Transverse colon (tissue), 4 donors: ENCODE results near the gene HSD17B11. TPM values are rescaled to one million over a fixed set of nuclear protein-coding genes. Genes with fewer than 3 reads are reported as not detected.
"Not testable (repeated sequence)": the region's sequence is repeated elsewhere in the genome, so short reads cannot be mapped to it uniquely, and the experiment has no call there.

ENCODE experiments used
- DNase-seq: peaks from one replicate; pipeline ENCODE4 v3.0.0-alpha.2; 2019
- H3K27ac ChIP-seq, 4 donors: fragments of 200-600 bp; sonication (generic); 2 replicates each; pipeline ENCODE4 v1.5.1; 2016 to 2018; ENCODE audit warnings: inconsistent platforms in 4 of 4
- H3K27me3 ChIP-seq: fragments of 200-600 bp; sonication (generic); 2 replicates; pipeline ENCODE4 v1.5.1; 2017; ENCODE audit warnings: inconsistent platforms
- H3K36me3 ChIP-seq, 4 donors: fragments of 200-600 bp; sonication (generic); 2 replicates each; pipeline ENCODE4 v1.5.1; 2017 to 2019; ENCODE audit warnings: inconsistent platforms in 4 of 4
- H3K4me1 ChIP-seq, 4 donors: fragments of 200-600 bp; sonication (generic); 2 replicates each; pipeline ENCODE4 v1.5.1; 2017 to 2020; ENCODE audit warnings: inconsistent platforms in 4 of 4
- H3K4me3 ChIP-seq, 4 donors: fragments of 200-600 bp; sonication (generic); 1 replicate in 1 of 4; 2 replicates in 3 of 4; pipeline versions ENCODE4 v1.5.1 to v1.6.1; 2017 to 2019; ENCODE audit warnings: inconsistent platforms in 4 of 4
- H3K9me3 ChIP-seq, 2 donors: fragments of 200-600 bp; sonication (generic); 2 replicates each; pipeline ENCODE4 v1.5.1; 2017 to 2019; ENCODE audit warnings: inconsistent platforms in 2 of 2
- CTCF ChIP-seq, 5 experiments: fragments of 200-600 bp in 3 of 5; fragments of 450-650 bp in 2 of 5; sonication (generic) in 3 of 5; IDR thresholded peaks; 1 replicate in 2 of 5; 2 replicates in 3 of 5; pipeline ENCODE4 v1.5.1; 2016 to 2017; ENCODE audit warnings: antibody characterized with exemption in 5 of 5, inconsistent platforms in 3 of 5, mild to moderate bottlenecking in 2 of 5, moderate library complexity in 1 of 5
- EP300 ChIP-seq: sonication (generic); formaldehyde crosslinking; IDR thresholded peaks from one replicate; pipeline ENCODE4 v1.6.1; 2017; ENCODE audit warnings: antibody characterized with exemption, low read depth
- POLR2A ChIP-seq: fragments of 450-650 bp; IDR thresholded peaks from one replicate; pipeline ENCODE4 v1.6.1; 2016; ENCODE audit warnings: antibody characterized with exemption, mild to moderate bottlenecking, moderate library complexity
- POLR2AphosphoS5 ChIP-seq, 3 donors: sonication (generic); formaldehyde crosslinking; IDR thresholded peaks; one replicate each; pipeline ENCODE4 v1.6.1; 2016; ENCODE audit warnings: antibody characterized with exemption in 3 of 3
- WGBS, 2 donors: methylation state at CpG; one replicate each; pipeline ENCODE4 v1.1.5; 2018; ENCODE audit warnings: low coverage in 1 of 2; 5-methylcytosine and 5-hydroxymethylcytosine counted together
- in situ Hi-C, 4 donors: fragments of 200-750 bp; cut with MboI; loops; one replicate each; pipeline versions ENCODE4 v1.15.0 to v1.15.1; 2017; ENCODE audit warnings: low sequenced_read_pairs in 3 of 4, low pct_ligation_motif_present in 1 of 4, low pct_unique_long_range_greater_than_20kb in 1 of 4
- intact Hi-C: fragments of 100-400 bp; cut with DNase I; formaldehyde crosslinking; loops from one replicate; pipeline ENCODE4 v1.15.1; 2023; ENCODE audit warnings: low total_unique reads
- total RNA-seq, 4 donors: library from RNA; depleted of rRNA; stranded (reverse); fragments of >200 nt; gene quantifications; one replicate each; pipeline ENCODE4 v1.1.0, GENCODE V29; 2016

Gene HSD17B11
- total RNA-seq, 4 donors from 2014 or later = 189 to 348 (median 271) TPM

- Histone ChIP-seq H3K27me3 (no peaks in the 10 kb centered on the region), H3K27ac (peak overlapping the region; percentile 14 to 66 (median 52)), H3K4me1 (peaks cover 10 to 62% (median 29%) of the 10 kb centered on the region in 4 donors), H3K9me3 (no peaks in the 10 kb centered on the region), H3K4me3 (no peak overlapping the region), H3K36me3 (no peaks in the 10 kb centered on the region)
- TF ChIP-seq EP300 (no peak), POLR2AphosphoS5 (IDR thresholded peaks at IDR 0.05) (peak in 1 of 3 donors; percentile 5)
- intact Hi-C loops (no loop called here), in situ Hi-C loops (no loop called here)
- WGBS, 2 donors = 18 to 32% methylated on average over 4 to 5 of the region's 5 CpGs
- DNase-seq = no peak
Observed at GRCh38 chr4:87419578-87420249, 28.7 kb upstream of the HSD17B11 start.

GRCh38 chr4:87418410-87418809 lies 27.4 kb upstream of the HSD17B11 start:
- intact Hi-C loops, H3K9me3 ChIP-seq, H3K27ac ChIP-seq, in situ Hi-C loops, H3K4me3 ChIP-seq, H3K36me3 ChIP-seq, H3K27me3 ChIP-seq, DNase-seq: not testable (repeated sequence)
- 96 to 100% methylated on average over 1 to 4 of the region's 4 CpGs for WGBS, 2 donors
- peaks cover 9 to 49% (median 22%) of the 10 kb centered on the region in 4 donors for H3K4me1 ChIP-seq

GRCh38 chr4:87416965-87417364 lies 26.0 kb upstream of the HSD17B11 start:
- peaks cover 9 to 45% (median 21%) of the 10 kb centered on the region in 4 donors for H3K4me1 ChIP-seq
- H3K27ac ChIP-seq = peak overlapping the region; percentile 45 to 76 (median 65)
- DNase-seq = no peak
- intact Hi-C loops = no loop called here
- H3K9me3 ChIP-seq = no peaks in the 10 kb centered on the region
- H3K4me3 ChIP-seq = no peak overlapping the region
- TF ChIP-seq EP300 (no peak), POLR2A (no peak), CTCF (IDR thresholded peaks at IDR 0.05) (no peak), POLR2AphosphoS5 (IDR thresholded peaks at IDR 0.05) (peak in 1 of 3 donors; percentile 15)
- no peaks in the 10 kb centered on the region for H3K27me3 ChIP-seq
- H3K36me3 ChIP-seq = no peaks in the 10 kb centered on the region
- in situ Hi-C loops = no loop called here
- WGBS, 2 donors = 36 to 54% methylated on average over 2 to 3 of the region's 3 CpGs

- in situ Hi-C loops = no loop called here
- H3K4me3 ChIP-seq = no peak overlapping the region
- no peaks in the 10 kb centered on the region for H3K27me3 ChIP-seq
- DNase-seq = no peak
- H3K9me3 ChIP-seq = no peaks in the 10 kb centered on the region
- intact Hi-C loops = no loop called here
- H3K27ac ChIP-seq = no peak overlapping the region
- no peak for TF ChIP-seq CTCF (IDR thresholded peaks at IDR 0.05)
- TF ChIP-seq EP300 = no peak
- no peak for TF ChIP-seq POLR2AphosphoS5 (IDR thresholded peaks at IDR 0.05)
- no peak for TF ChIP-seq POLR2A
- peaks cover 0 to 47% (median 22%) of the 10 kb centered on the region in 4 donors for H3K4me1 ChIP-seq
- H3K36me3 ChIP-seq = no peaks in the 10 kb centered on the region
Observed at GRCh38 chr4:87414816-87415215, 23.8 kb upstream of the HSD17B11 start.

GRCh38 chr4:87410679-87411078 lies 19.7 kb upstream of the HSD17B11 start:
- intact Hi-C loops (no loop called here), in situ Hi-C loops (no loop called here)
- 79 to 94% methylated on average over 2 of the region's 2 CpGs for WGBS, 2 donors
- no peaks in the 10 kb centered on the region for H3K27me3 ChIP-seq
- H3K27ac ChIP-seq = peak overlapping the region; percentile 65 to 85 (median 82)
- no peak for TF ChIP-seq CTCF (IDR thresholded peaks at IDR 0.05)
- TF ChIP-seq POLR2A = no peak
- no peak for TF ChIP-seq EP300
- no peak for TF ChIP-seq POLR2AphosphoS5 (IDR thresholded peaks at IDR 0.05)
- no peaks in the 10 kb centered on the region for H3K36me3 ChIP-seq
- H3K4me3 ChIP-seq = no peak overlapping the region
- peaks cover 0 to 52% (median 25%) of the 10 kb centered on the region in 4 donors for H3K4me1 ChIP-seq
- DNase-seq = no peak
- H3K9me3 ChIP-seq = no peaks in the 10 kb centered on the region
